HCT116 (cell line): ENCODE measurements around the gene LDLRAD4.

Source experiments
- ATF3 ChIP-seq: IDR thresholded peaks from 2 replicates; pipeline ENCODE4 v1.6.1; 2012
- CTCF ChIP-seq, 3 experiments: fragments of 200-600 bp in 1 of 3; sonication (generic) in 1 of 3; IDR thresholded peaks in 2 of 3; conservative IDR thresholded peaks in 1 of 3; 2 replicates each; pipeline ENCODE4 v1.5.1; 2012 to 2017; ENCODE audit warnings: low read depth in 2 of 3, low read length in 2 of 3, antibody characterized with exemption in 1 of 3, borderline replicate concordance in 1 of 3, control low read depth in 1 of 3, mild to moderate bottlenecking in 1 of 3, mixed read lengths in 1 of 3, mixed run types in 1 of 3, moderate library complexity in 1 of 3; ENCODE audit not compliant: insufficient read depth in 1 of 3
- EGR1 ChIP-seq: IDR thresholded peaks from 2 replicates; pipeline ENCODE4 v1.6.1; 2012; ENCODE audit warnings: low read depth
- EZH2 ChIP-seq: fragments of 200-600 bp; sonication (generic); IDR thresholded peaks from 2 replicates; pipeline ENCODE4 v1.6.1; 2017; ENCODE audit warnings: antibody characterized with exemption, mixed run types
- FOSL1 ChIP-seq: IDR thresholded peaks from 2 replicates; pipeline ENCODE4 v1.6.1; 2012; ENCODE audit warnings: low read depth
- MAX ChIP-seq: IDR thresholded peaks from 2 replicates; pipeline ENCODE4 v1.6.1; 2012
- POLR2A ChIP-seq: IDR thresholded peaks from 2 replicates; pipeline ENCODE4 v1.7.0; 2011; ENCODE audit warnings: borderline replicate concordance; ENCODE audit not compliant: insufficient read depth, insufficient read length; ENCODE audit errors: extremely low read depth
- POLR2AphosphoS5 ChIP-seq: IDR thresholded peaks from 2 replicates; pipeline ENCODE4 v1.6.1; 2011; ENCODE audit warnings: mild to moderate bottlenecking, low read depth, low read length, moderate library complexity
- REST ChIP-seq: IDR thresholded peaks from 2 replicates; pipeline ENCODE4 v1.6.1; 2012; ENCODE audit warnings: low read depth
- SP1 ChIP-seq: IDR thresholded peaks from 2 replicates; pipeline ENCODE4 v1.6.1; 2012; ENCODE audit warnings: low read depth
- YY1 ChIP-seq: IDR thresholded peaks from 2 replicates; pipeline ENCODE4 v1.6.1; 2011; ENCODE audit warnings: low read length, low read depth, moderate library complexity, mild to moderate bottlenecking; ENCODE audit not compliant: insufficient replicate concordance; ENCODE audit errors: extremely low read depth
- ZBTB33 ChIP-seq: IDR thresholded peaks from 2 replicates; pipeline ENCODE4 v1.6.1; 2011; ENCODE audit warnings: mild to moderate bottlenecking, low read length, moderate library complexity; ENCODE audit not compliant: insufficient replicate concordance; ENCODE audit errors: extremely low read depth
- ZFX ChIP-seq: fragments of 450-650 bp; IDR thresholded peaks from 2 replicates; pipeline ENCODE4 v1.6.1; 2017

- TF ChIP-seq EGR1: no peak
- TF ChIP-seq ZFX: no peak
- TF ChIP-seq CTCF (IDR thresholded peaks at IDR 0.05 in 2 of 3, conservative IDR thresholded peaks at IDR 0.05 in 1 of 3; ENCODE audit: borderline replicate concordance in 1 of 3, insufficient read depth in 1 of 3, low read depth in 2 of 3, low read length in 2 of 3): no peak
- TF ChIP-seq SP1: no peak
- no peak for TF ChIP-seq POLR2A
- TF ChIP-seq MAX: no peak
- no peak for TF ChIP-seq FOSL1
- no peak for TF ChIP-seq ATF3
- TF ChIP-seq YY1: no peak
- TF ChIP-seq ZBTB33: no peak
- TF ChIP-seq REST: no peak
- TF ChIP-seq EZH2: no peak
- TF ChIP-seq POLR2AphosphoS5: no peak
Observed at GRCh38 chr18:13658436-13659204, 440.1 kb downstream of the LDLRAD4 start.
